GM19452 (cell line): ENCODE results near the gene TEX26.

Experiments used
- ATAC-seq: cut with Tn5 transposase; IDR thresholded peaks from one replicate; pipeline ENCODE4 v1.9.1; 2021; ENCODE audit not compliant: unreplicated experiment

Gene TEX26

DNA sequence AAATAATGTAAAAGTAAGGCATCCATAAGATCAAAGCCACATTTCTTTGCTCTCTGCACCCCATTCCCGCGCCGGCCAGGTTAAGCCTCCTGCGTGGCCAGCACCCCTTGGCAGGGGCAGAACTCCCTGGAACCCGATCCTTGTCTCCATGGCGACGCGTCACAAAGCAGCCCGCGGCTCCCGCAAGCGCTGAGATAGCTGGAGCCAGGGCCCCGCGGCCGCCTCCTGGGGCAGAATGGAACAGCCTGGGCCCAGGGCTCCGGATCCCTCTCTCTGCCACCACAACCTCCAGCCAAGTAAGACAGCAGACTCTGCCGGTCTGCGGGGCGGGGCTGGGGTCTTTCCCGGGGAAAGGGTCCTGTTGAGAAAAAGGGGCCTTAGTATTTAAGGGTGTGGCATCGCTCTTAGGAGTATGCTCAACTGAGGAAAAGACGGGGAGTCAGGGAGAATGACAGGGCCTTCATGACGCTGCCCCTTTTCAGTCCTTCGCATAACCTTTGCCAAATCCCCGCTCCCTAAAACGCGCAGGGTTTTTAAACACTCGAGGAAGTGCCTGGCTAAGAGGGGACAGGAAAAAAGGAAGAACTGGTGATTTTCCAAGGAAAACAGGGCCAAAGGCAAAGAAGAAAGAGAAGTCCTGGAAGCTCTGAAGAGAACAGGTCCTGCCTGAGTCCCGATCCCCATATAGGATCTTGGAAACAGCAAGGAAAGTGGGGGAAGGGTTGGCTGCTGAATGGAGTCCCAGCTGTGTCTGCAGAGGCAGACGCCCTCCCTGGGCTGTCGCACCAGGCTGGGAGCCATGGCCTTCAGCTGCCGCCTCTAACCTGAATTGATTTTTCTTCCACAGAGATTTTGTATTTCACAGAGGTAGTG is at the start of gene TEX26:
Gene TEX26, plus strand, starts transcription at position 176 of the 873 bp plus-strand sequence. Its CDS starts 60 bp downstream, at position 236.
- ATAC-seq = no peak

DNA sequence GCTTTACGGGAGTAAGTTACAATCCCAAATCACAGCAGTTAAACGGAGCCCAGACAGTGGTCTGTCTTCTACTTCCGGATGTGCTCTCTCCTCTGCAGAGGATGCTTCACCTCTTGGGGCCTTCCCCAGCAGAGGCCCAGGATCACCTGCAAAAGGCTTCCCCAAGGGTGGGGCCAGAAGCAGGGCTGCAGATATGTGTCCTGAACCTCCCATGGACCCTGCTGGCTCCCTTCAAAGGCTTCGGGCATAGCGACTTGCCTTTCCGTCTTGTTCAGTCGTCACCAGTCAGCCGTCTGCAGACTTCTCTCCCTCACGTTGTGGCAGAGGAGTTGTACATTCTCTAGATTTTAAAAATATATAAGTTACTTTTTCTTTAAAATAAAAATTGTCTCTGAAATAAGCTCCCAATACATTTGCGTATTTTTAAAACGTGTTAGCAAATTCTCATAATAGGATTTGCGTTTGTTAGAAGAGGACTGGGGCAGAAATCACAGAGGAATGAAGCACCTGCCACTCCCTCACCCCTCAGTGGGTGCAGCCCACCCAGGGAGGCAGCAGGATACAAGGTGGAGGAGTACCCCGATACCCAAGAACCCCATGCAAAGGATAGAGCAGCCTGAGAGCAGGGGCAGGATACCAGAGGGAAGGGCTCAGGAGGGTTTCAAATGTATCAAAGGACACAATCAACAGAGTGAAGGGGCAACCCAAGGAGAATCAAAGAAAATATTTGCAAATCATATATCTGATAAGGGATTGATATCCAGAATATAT is 49.3 kb upstream of the TEX26 start:
- ATAC-seq = no peak

DNA sequence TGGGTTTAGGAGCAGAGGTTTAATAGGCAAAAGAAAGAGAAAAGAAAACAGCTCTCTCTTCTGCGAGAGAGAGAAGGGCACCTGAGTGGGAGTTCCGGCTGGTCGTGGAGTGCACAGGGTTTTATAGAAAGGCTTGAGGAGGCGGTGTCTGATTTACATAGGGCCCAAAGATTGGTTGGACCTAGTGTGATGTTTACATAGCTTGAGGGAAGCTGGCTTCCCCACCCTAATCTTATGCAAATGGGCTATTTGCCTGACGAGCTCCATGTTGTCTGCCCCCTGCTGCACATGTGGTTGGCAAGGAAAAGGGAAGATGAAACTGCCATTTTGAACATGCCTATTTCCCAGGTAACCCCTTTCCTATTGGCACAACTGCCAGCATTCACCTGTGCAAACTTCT is 47.9 kb upstream of the TEX26 start:
- ATAC-seq = no peak

DNA sequence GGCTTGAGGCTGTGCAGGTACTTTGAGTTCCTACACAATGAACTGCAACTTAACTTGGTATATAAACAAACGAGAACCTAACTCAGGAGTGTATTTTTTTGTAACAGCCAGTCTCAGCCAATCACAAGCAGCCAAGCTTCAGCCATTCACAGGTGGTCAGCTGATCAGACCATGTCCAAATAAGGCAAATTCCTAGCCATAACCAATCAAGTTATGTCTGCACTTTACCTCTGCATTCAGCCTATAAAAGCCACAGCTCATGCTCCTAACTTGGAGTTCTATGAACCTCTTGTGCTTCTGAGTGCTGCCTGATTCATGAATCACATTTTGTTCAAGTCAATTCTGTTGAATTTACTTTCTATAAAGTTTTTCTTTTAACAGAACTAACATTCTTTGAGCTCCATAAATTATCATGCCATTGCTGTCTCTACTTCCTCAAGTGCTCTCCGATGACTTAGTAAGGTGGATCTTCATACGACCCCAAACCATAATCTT is 43.2 kb upstream of the TEX26 start:
- no peak for ATAC-seq

DNA sequence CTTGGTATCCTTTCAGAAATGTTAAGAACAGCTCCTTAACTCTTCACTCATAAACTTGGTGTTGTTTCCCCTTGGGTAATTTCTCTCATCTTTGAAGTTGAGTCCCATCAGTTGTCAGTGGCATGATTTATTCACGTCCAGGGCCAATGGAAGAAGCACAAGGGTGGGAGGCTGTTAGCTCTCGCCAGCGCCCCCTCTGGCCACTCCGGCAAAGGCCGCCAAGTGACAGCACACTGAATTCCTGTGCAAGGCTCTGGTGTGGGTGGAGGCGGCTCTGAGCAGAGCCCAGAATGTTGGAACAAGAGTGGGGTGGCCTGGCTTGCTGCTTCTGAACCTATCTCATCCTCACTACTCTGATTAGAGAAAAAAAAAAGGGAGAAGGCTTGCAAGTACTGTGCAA is 39.5 kb upstream of the TEX26 start:
- no peak for ATAC-seq

DNA sequence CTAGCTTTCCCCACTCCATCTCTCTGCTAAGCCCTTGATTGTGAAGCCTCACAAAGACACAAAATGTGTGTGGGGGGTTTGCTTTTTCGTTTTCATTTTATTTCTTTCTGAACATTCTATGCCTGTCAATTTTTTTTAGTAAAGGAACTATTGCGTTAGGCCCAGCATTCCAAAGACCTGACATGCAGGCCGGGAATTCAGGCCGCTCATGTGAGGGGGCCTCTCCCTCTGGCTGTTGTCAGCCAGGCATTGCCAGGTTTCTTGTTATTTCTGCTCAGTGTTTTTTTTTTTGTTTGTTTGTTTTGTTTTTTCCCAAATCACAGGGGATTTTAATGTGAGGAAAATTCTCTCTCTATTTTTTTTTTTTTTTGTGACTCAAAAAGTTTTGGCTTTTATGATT is 36.7 kb upstream of the TEX26 start:
- no peak for ATAC-seq

DNA sequence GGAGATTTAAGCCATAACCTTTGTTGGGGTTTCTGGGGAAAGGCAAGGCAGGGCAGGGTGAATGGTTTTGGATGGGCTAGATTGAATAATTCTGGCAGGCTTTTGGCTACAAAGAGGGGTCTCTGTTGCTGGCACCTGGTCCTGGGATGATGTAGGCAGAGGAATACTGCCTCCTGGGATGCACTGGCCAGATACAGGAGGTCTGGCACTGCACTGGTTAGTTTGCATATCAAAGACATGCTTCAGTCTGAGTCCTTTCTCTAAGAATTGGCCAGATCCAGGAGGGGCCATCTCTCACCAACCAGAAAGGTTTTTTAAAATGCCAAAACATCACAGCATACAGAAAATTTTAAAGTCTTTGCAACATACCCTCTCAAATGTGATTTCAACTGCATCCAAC is 34.4 kb upstream of the TEX26 start:
- no peak for ATAC-seq

DNA sequence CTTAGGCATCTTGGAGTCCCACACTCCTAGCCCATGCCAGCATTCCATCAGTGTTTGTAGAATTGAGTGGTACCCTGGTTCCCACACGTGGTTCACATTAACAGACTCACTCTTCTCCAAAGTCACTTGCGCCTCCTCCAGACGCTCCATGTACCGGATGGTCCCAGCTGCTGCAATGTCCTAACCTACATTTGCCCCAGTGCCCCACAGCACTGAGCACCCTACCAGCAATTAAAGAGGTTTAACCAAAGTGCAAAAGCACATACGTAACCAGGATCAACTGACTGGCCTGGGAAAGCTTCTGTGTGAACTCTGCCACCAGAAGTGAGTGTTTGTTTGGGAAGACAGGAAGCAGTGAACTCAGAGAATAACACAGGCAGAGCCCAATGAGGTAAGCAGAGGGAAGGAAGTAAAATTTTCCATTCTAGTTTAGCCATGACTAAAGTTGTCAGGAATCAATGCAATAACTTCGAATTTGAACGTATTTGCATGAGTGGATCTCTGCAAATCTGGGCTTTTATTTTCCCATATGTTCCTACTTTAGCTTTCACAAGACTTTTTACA is 33.7 kb upstream of the TEX26 start:
- no peak for ATAC-seq

DNA sequence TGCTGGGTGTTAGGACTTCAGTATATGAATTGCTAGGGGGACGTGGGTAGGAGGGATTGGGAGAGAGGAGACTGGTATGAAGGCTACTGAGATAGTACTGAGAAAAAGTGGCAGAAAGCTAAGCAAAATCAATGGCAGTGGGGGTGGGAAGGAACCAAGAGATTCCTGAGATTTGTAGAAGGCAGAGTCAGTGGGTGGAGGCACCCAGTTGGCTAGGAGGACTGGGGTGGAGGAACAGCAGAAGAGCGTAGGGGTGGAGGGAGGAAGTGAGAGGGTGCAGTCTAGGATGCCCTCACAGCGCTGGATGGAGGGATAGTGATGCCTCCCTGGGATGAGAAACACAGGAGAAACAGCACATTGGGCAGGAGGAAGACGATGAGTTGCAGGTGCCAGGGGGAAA is 32.0 kb upstream of the TEX26 start:
- ATAC-seq = no peak

DNA sequence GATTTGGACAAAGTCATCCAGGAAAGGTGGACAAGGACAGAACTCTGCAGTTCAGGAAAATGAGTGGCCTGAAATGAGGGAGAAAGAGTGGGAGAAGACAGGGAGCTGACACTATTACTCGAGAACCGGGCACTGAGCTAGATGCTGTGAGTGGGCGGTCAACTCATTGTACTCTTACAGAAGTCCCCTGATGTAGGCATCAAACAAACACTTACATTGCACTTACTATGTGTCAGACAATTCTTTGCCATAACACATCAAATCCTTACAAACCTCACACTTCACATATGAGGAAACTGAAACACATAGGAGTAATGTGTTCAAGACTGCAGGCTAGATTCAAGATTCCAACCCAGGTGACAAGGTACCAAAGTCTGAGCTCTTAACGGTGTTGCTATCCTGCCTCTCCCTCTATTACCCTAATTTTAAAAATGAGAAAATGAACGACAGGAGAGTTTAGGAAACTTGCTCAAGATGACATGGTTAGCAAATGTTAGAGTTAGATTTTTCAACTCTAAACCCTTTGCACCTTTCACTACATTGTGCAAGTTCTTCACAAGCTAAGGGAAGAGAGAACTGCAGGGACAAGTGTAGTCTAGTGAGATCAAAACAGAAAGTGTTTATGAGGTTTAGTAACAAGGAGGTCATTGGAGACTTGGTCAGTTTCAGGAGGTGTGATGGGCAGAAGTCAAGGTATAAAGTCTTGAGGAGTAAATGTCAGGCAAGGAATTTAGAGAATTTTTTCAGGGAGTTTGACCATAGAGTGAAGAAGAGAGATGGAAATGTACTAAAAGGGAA is 31.3 kb upstream of the TEX26 start:
- no peak for ATAC-seq

DNA sequence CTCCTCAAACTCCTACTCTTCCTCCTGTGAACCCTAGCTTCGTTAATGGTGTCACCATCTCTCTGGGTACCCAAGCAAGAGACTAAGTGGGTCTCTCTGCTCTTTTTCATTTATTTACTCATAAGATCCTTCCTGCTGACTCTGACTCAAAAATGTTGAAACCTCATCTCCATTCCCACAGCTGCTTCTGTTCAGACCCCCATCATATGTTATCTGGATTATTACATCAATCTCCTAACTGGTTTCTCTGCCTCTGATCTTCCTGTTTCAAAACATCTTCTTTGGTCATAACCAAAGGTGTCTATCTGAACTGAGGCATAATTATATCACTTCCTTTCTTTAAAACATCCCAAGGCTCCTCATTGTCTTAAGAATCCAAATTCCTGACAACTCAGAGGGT is 28.4 kb upstream of the TEX26 start:
- no peak for ATAC-seq

DNA sequence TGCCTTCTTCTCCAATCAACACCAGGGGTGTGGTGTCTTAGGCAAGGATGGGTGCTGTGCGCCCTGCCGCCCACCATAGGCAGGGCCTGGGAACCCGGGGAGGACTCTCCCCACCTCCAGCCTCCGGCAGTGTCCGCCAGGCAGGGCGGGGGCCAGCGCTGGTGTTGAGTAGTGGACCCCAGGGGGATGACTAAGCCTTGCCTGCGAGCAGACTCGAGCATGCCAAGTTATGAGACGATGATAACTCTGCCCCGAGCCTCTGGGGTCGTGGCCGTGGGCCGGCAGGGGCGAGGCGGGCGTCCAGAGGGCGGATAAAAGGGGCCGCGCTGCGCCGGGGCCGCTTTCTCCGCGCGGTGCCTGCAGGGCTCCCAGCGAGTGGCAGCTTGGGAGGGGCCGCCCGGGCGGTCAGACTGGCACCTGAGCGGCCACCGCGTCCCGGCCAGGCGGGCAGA is 26.5 kb upstream of the TEX26 start, which contains the start of gene MEDAG:
Gene MEDAG, plus strand, starts transcription at position 340 of the 452 bp plus-strand sequence. CDS start 245 bp downstream, outside the sequence.
- no peak for ATAC-seq

DNA sequence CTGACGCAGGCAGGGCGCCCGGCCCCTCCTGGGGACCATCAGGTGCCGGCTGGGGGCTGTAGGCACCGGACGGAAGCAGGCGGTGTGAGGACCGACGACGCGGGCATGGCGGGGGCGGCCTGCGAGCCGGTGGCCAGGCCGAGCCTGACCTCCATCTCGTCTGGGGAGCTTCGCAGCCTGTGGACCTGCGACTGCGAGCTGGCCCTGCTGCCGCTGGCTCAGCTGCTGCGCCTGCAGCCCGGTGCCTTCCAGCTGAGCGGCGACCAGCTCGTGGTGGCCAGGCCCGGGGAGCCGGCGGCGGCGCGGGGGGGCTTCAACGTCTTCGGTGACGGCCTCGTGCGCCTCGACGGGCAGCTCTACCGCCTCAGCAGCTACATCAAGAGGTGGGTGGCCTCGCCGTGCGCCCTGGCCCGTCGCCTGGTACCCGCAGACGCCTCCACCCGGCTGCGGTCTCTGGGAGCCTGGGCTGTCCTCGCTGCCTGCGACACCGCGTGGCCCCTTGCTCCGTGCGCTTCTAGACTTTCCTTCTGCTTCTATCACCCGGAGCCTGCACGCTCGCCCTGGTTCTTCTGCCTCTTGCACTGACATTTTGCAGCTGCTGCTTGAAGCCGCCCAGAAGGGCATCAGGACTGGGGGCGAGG is 25.9 kb upstream of the TEX26 start:
- no peak for ATAC-seq

DNA sequence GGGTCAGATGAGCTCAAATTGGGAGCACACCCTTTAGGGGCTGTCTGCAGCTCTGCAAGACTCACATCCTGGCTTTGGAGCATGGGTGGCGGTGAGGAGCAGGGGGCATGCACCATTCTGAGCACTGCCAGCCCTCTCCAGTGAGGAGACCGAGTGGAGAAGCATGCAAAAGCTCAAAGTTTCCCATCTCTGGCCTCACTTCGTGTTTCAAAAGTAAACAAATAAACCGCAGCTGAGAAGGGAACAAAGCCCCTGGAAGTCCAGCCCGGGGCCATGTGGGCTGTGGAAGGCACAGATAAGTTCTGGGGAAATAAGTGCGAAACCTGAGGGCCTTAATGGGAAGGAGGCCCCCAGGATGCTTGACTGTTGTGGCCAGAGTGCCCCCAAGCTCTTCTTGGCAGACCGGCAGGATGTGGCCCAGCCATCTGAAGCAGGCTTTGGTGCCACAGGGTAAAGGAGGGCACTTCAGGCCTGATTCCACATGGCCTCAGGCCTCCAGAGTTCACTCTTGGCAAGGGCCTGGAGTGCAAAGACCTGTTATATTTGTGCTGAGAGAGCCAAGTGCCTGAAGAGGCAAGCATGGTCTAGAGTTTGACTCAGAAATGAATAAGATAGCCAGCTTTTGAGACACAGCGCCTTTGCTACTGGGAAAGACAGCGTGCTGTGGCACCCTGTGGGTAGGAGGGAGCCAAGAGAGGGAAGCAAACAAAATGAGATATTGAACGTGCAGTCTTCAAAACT is 25.2 kb upstream of the TEX26 start:
- no peak for ATAC-seq

DNA sequence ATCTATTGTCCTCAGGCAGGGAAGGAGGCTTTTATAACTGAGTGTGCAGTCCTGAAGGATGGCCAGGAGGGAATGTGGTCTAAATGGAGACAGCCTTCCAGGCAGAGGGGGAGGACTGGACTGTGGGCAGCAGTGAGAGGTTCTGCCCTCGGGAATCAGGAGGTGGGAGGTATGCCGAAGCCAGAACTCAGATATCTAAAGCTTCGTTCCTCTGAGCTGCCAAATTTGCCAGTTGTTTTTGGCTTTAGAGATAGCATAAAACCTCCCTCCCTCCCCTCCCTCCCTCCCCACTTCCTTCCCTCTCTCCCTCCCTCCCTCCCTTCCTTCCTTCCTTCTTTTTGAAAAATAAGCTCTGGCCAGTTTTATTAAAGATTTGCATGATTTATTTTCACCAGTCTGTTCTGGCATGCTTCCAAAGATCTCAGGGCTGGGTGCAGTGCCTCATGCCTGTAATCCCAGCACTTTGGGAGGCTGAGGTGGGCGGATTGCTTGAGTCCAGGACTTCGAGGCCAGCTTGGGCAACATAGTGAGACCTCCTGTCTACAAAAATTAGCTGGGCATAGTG is 24.0 kb upstream of the TEX26 start:
- no peak for ATAC-seq

DNA sequence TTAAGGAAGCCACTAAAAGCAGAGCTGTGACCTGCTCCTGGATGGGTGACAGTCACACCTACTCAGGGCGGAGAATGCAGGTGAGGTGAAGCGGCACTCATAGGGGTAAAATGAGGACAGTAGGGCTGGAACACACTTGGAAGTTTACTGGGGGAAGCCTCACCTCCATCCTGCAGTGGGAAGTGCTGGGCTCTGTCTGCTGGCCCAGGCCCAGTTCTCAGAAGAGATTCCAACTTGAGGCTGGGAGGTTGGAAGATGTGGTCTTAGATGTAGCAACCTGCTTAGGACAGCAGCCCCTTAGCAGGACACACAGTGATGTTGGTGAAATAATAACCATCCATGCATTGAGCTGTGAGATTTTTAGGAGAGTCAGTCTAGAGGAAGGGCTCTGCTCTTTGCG is 21.8 kb upstream of the TEX26 start:
- ATAC-seq = no peak

DNA sequence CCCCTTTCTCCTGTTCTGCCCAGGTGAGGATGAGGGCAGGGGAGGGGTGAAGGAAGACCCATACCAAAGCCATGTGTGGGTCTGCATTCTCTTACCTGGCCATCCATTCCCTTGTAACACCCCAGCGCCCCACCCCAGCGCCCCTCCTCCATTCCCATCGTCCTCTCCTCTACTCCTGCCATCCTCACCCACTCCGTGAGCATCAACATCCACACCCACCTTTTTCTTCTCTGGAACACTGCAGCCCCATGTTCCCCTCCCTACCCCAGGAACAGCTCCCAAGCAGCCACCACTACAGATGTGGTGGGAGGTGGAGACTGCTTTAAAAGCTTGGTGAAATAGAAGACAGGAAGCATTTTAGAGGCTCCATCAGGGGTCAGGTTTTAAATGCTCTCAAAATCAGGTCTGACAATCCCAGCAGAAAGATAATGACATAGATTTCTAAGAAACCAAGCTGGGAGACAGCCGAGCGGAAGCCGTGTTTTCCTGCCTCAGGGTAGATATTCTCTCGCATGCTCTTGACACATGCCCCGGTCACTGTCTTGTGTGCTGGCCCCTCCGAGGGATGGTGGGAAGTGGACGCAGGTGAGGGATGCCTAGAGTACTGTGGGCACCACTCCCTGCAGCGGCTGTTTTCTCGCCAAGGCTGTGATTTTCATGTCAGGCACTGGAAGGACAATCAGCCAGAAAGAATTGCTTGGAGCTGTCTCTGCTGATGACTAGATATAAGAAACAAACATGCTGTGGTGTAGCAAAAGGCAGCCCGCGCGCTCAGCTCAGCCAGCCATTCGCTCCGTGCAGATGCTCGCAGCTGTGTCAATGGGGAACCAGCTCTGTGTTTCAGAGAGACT is 16.5 kb upstream of the TEX26 start:
- no peak for ATAC-seq

DNA sequence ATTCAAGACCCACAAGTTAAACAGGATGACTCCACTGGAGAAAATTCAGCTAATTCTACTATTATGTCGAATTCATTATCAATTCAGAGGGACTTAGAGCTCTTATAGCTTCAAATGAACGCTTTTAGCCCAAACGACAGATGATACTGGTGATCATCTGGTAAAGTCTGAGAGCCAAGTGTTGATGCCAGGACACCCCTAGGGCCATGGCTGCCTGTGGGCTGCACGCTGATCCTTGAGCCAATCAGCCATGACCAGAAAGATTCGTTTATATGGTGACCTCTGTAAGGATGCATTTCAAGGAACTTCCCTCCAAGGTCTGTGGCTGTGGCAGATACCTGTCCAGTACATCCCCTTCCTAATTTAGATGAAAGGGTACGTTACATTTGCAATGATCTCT is 15.5 kb upstream of the TEX26 start:
- no peak for ATAC-seq
